Measurements from ENCODE around the gene SLC44A5. TPM values are rescaled to one million over a fixed set of nuclear protein-coding genes. Genes with fewer than 3 reads are reported as not detected.

The SLC44A5 gene
- polyA plus RNA-seq, 3 donors, result not detected

- Histone ChIP-seq H3K27me3 (ENCODE audit: control insufficient read depth in 2 of 2, insufficient read depth in 2 of 2, low read length in 2 of 2) (no peaks in the 10 kb centered on the region), H2AFZ (ENCODE audit: insufficient read depth, low read depth, low read length, poor library complexity, severe bottlenecking) (no peak overlapping the region), H3K36me3 (replicated peaks in 1 of 2; ENCODE audit: control insufficient read depth in 1 of 2, insufficient read depth in 2 of 2, low read length in 2 of 2) (no peaks in the 10 kb centered on the region), H3K9me3 (replicated peaks in 1 of 2; ENCODE audit: control insufficient read depth in 1 of 2, insufficient read depth in 1 of 2, low read length in 2 of 2) (no peaks in the 10 kb centered on the region), H3K9ac (ENCODE audit: insufficient read depth, low read length, poor library complexity, severe bottlenecking) (no peak overlapping the region), H3K79me2 (ENCODE audit: insufficient read depth, low read length) (no peaks in the 10 kb centered on the region), H4K20me1 (ENCODE audit: insufficient read depth, low read length) (no peaks in the 10 kb centered on the region), H3K27ac (ENCODE audit: low read depth in 1 of 2, low read length in 2 of 2) (no peak overlapping the region), H3K4me3 (replicated peaks in 1 of 3; ENCODE audit: low read depth in 2 of 3, low read length in 3 of 3) (no peak overlapping the region), H3K4me1 (ENCODE audit: control insufficient read depth in 1 of 2, insufficient read depth in 2 of 2, low read length in 2 of 2) (no peaks in the 10 kb centered on the region), H3K4me2 (replicated peaks; ENCODE audit: extremely low read depth, low read length, poor library complexity, severe bottlenecking) (no peak overlapping the region)
- no peak overlapping the region for H3K4me3 Mint-ChIP-seq
- H3K27me3 Mint-ChIP-seq (ENCODE audit: low read depth in 3 of 3), result peaks cover 0 to 1% (median 0%) of the 10 kb centered on the region in 3 donors
- H3K27ac Mint-ChIP-seq, result no peak overlapping the region
- intact Hi-C loops (cut with micrococcal nuclease), result no loop called here
- no peaks in the 10 kb centered on the region for H3K4me1 Mint-ChIP-seq
- WGBS (ENCODE audit: insufficient coverage), result no CpG with 5 or more reads among the region's 2 CpGs
- peaks cover 0 to 2% (median 0%) of the 10 kb centered on the region in 7 donors for H3K9me3 Mint-ChIP-seq
- TF ChIP-seq, protein P1, sequence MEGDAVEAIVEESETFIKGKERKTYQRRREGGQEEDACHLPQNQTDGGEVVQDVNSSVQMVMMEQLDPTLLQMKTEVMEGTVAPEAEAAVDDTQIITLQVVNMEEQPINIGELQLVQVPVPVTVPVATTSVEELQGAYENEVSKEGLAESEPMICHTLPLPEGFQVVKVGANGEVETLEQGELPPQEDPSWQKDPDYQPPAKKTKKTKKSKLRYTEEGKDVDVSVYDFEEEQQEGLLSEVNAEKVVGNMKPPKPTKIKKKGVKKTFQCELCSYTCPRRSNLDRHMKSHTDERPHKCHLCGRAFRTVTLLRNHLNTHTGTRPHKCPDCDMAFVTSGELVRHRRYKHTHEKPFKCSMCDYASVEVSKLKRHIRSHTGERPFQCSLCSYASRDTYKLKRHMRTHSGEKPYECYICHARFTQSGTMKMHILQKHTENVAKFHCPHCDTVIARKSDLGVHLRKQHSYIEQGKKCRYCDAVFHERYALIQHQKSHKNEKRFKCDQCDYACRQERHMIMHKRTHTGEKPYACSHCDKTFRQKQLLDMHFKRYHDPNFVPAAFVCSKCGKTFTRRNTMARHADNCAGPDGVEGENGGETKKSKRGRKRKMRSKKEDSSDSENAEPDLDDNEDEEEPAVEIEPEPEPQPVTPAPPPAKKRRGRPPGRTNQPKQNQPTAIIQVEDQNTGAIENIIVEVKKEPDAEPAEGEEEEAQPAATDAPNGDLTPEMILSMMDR (IDR thresholded peaks at IDR 0.05), result no peak
- H3K36me3 Mint-ChIP-seq, result no peaks in the 10 kb centered on the region
- DNase-seq, result no peak
These were observed 305.9 kb downstream of the SLC44A5 start for GRCh38 chr1:75305061-75305460.

DNA sequence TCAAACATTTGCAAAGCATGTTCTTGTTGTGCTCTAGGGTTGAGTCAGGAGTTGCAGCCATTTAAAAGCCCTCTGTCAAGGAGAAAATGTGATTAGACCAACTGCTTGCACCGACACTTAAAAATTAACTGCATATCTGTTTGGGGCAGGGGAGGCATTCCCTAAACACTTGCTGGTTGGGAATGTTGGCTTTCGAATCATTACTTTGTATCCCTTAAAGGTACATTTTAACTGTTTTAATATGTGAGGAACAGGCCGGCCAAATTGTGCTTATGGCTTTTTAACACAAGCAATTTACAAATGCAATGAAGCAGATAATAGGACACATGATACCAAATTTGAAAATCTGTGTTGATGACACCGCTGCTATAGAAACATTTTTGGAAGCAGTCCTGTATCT, 317.6 kb downstream of the SLC44A5 start:
- TF ChIP-seq, protein P1 (IDR thresholded peaks at IDR 0.05), result no peak
- H3K27ac Mint-ChIP-seq, result no peak overlapping the region
- WGBS (ENCODE audit: insufficient coverage), result no CpG with 5 or more reads among the region's 4 CpGs
- Histone ChIP-seq H3K9ac (ENCODE audit: insufficient read depth, low read length, poor library complexity, severe bottlenecking) (no peak overlapping the region), H3K4me2 (replicated peaks; ENCODE audit: extremely low read depth, low read length, poor library complexity, severe bottlenecking) (no peak overlapping the region), H3K27me3 (ENCODE audit: control insufficient read depth in 2 of 2, insufficient read depth in 2 of 2, low read length in 2 of 2) (no peaks in the 10 kb centered on the region), H2AFZ (ENCODE audit: insufficient read depth, low read depth, low read length, poor library complexity, severe bottlenecking) (no peak overlapping the region), H3K4me1 (ENCODE audit: control insufficient read depth in 1 of 2, insufficient read depth in 2 of 2, low read length in 2 of 2) (no peaks in the 10 kb centered on the region), H3K27ac (ENCODE audit: low read depth in 1 of 2, low read length in 2 of 2) (no peak overlapping the region), H3K4me3 (replicated peaks in 1 of 3; ENCODE audit: low read depth in 2 of 3, low read length in 3 of 3) (no peak overlapping the region), H3K36me3 (replicated peaks in 1 of 2; ENCODE audit: control insufficient read depth in 1 of 2, insufficient read depth in 2 of 2, low read length in 2 of 2) (no peaks in the 10 kb centered on the region), H3K79me2 (ENCODE audit: insufficient read depth, low read length) (no peaks in the 10 kb centered on the region), H3K9me3 (replicated peaks in 1 of 2; ENCODE audit: control insufficient read depth in 1 of 2, insufficient read depth in 1 of 2, low read length in 2 of 2) (no peaks in the 10 kb centered on the region), H4K20me1 (ENCODE audit: insufficient read depth, low read length) (no peaks in the 10 kb centered on the region)
- H3K4me3 Mint-ChIP-seq, result no peak overlapping the region
- H3K36me3 Mint-ChIP-seq, result no peaks in the 10 kb centered on the region
- no peaks in the 10 kb centered on the region for H3K27me3 Mint-ChIP-seq (ENCODE audit: low read depth in 3 of 3)
- intact Hi-C loops (cut with micrococcal nuclease), result no loop called here
- peaks cover 2% of the 10 kb centered on the region for H3K4me1 Mint-ChIP-seq
- DNase-seq, result no peak
- peaks cover 0 to 6% (median 2%) of the 10 kb centered on the region in 7 donors for H3K9me3 Mint-ChIP-seq
